Spleen (tissue), 7 donors: ENCODE data around the gene KIAA1328.

Source experiments
- CTCF ChIP-seq, 11 experiments: fragments of 200-600 bp in 7 of 11; fragments of 450-650 bp in 4 of 11; sonication (generic) in 4 of 11; IDR thresholded peaks in 8 of 11; conservative IDR thresholded peaks in 3 of 11; 1 replicate in 7 of 11; 2 replicates in 4 of 11; pipeline versions ENCODE4 v1.4.0 to v1.8.0; 2016 to 2021; ENCODE audit warnings: antibody characterized with exemption in 11 of 11, inconsistent platforms in 4 of 11, mild to moderate bottlenecking in 1 of 11
- POLR2A ChIP-seq, 3 donors: fragments of 450-650 bp; IDR thresholded peaks; one replicate each; pipeline ENCODE4 v1.5.1; 2017; ENCODE audit warnings: antibody characterized with exemption in 3 of 3, mild to moderate bottlenecking in 1 of 3
- POLR2AphosphoS5 ChIP-seq, 3 donors: sonication (generic); formaldehyde crosslinking; IDR thresholded peaks; one replicate each; pipeline ENCODE4 v1.5.1; 2017; ENCODE audit warnings: antibody characterized with exemption in 3 of 3
- donor health status: DM: no; HTN: no; CAD: no; lungs with moderate emphysema.
- donor health status: DM: no; HTN: no; CAD: no.
- donor health status: DM: no; HTN: no; CAD: no.

GRCh38 chr18:36887114-36887513 lies 58.2 kb downstream of the KIAA1328 start:
- TF ChIP-seq CTCF (IDR thresholded peaks at IDR 0.05 in 8 of 11, conservative IDR thresholded peaks at IDR 0.05 in 3 of 11) (no peak), POLR2A (IDR thresholded peaks at IDR 0.05) (no peak), POLR2AphosphoS5 (IDR thresholded peaks at IDR 0.05) (no peak)
